Fibroblast of villous mesenchyme (primary cell): ENCODE data around the gene LRP1B. TPM values are rescaled to one million over a fixed set of nuclear protein-coding genes. Genes with fewer than 3 reads are reported as not detected.

ENCODE experiments used
- DNase-seq: peaks from one replicate; pipeline ENCODE4 v3.0.0-alpha.2; 2010; ENCODE audit warnings: low read depth
- H3K4me3 ChIP-seq: 2 replicates; pipeline ENCODE4 v1.5.1; 2011; ENCODE audit warnings: low read depth, mild to moderate bottlenecking, low read length
- CTCF ChIP-seq: IDR thresholded peaks from 2 replicates; pipeline ENCODE4 v1.5.1; 2012; ENCODE audit warnings: low read depth, mild to moderate bottlenecking, low read length; ENCODE audit not compliant: insufficient read depth
- total RNA-seq: library from RNA; depleted of rRNA; stranded (reverse); fragments of >200 nt; gene quantifications from 2 replicates; pipeline ENCODE4 v1.2.3, GENCODE V29; 2012

The LRP1B gene
- total RNA-seq, 1 donor = 2.2 TPM

- no peak for TF ChIP-seq CTCF
- no peak for DNase-seq
- no peak overlapping the region for H3K4me3 ChIP-seq
Observed at GRCh38 chr2:140276661-140277060, 1854.2 kb downstream of the LRP1B start.

GRCh38 chr2:140275427-140275826 lies 1855.4 kb downstream of the LRP1B start:
- no peak overlapping the region for H3K4me3 ChIP-seq
- TF ChIP-seq CTCF = no peak
- DNase-seq = no peak

GRCh38 chr2:140274891-140275290 lies 1855.9 kb downstream of the LRP1B start:
- DNase-seq = no peak

GRCh38 chr2:140273958-140274357 lies 1856.9 kb downstream of the LRP1B start:
- DNase-seq = no peak
- TF ChIP-seq CTCF = no peak
- H3K4me3 ChIP-seq = no peak overlapping the region

More at GRCh38 chr2:140274891-140275290, 1855.9 kb downstream of the LRP1B start:
- no peak overlapping the region for H3K4me3 ChIP-seq
- no peak for TF ChIP-seq CTCF

- no peak overlapping the region for H3K4me3 ChIP-seq
- TF ChIP-seq CTCF = no peak
- no peak for DNase-seq
Observed at GRCh38 chr2:140273408-140273807, 1857.4 kb downstream of the LRP1B start.

- H3K4me3 ChIP-seq = no peak overlapping the region
- no peak for DNase-seq
- TF ChIP-seq CTCF = no peak
Observed at GRCh38 chr2:140270224-140270623, 1860.6 kb downstream of the LRP1B start.

- no peak for DNase-seq
- no peak overlapping the region for H3K4me3 ChIP-seq
- TF ChIP-seq CTCF = no peak
Observed at GRCh38 chr2:140269000-140269399, 1861.8 kb downstream of the LRP1B start.
